Panc1 (cell line): ENCODE measurements around the gene OXTR. TPM values are rescaled to one million over a fixed set of nuclear protein-coding genes. Genes with fewer than 3 reads are reported as not detected.

Experiments used
- ATAC-seq: fragments of 200-7000 bp; cut with Tn5 transposase; 2 replicates; pipeline ENCODE4 v1.9.1; 2020; ENCODE audit warnings: mild to moderate bottlenecking, moderate library complexity
- BruUV-seq: library from RNA; stranded (reverse); fragments of 400-500 nt; replicated peaks from 2 replicates; lab custom pipeline; 2021; lab: Mats Ljungman, UMichigan
- CTCF ChIA-PET: fragments of 300-600 bp; sonication (Branson Sonifier 250); formaldehyde crosslinking; loops from one replicate; lab custom pipeline; 2022; ENCODE audit warnings: antibody characterized with exemption; lab: Charles Lee
- POLR2A ChIA-PET: fragments of 300-600 bp; sonication (Branson Sonifier 250); formaldehyde crosslinking; loops from one replicate; lab custom pipeline; 2022; ENCODE audit warnings: antibody characterized with exemption; lab: Charles Lee
- DNase-seq: peaks from one replicate; pipeline ENCODE4 v3.0.0-alpha.2; 2010; ENCODE audit warnings: low read depth, low spot score
- H3K27ac ChIP-seq: 2 replicates; pipeline ENCODE4 v1.5.1; 2011; ENCODE audit warnings: mild to moderate bottlenecking, low read length, inconsistent platforms
- H3K27me3 ChIP-seq: fragments of 200-500 bp; sonication (Bioruptor generic); 2 replicates; pipeline ENCODE4 v1.6.0; 2014; ENCODE audit warnings: low read length, inconsistent platforms; ENCODE audit not compliant: control insufficient read depth, insufficient read depth
- H3K36me3 ChIP-seq: fragments of 200-500 bp; sonication (Bioruptor generic); 2 replicates; pipeline ENCODE4 v1.5.1; 2014; ENCODE audit warnings: inconsistent platforms, mild to moderate bottlenecking, low read length, moderate library complexity; ENCODE audit not compliant: control insufficient read depth, insufficient read depth
- H3K4me1 ChIP-seq: 2 replicates; pipeline ENCODE4 v1.5.1; 2011; ENCODE audit warnings: inconsistent platforms, mild to moderate bottlenecking, low read length, moderate library complexity; ENCODE audit not compliant: control insufficient read depth, insufficient read depth
- H3K4me3 ChIP-seq, 2 experiments: 2 replicates each; pipeline ENCODE4 v1.5.1; 2011 to 2012; ENCODE audit warnings: low read depth in 2 of 2, low read length in 2 of 2, mild to moderate bottlenecking in 2 of 2, inconsistent platforms in 1 of 2, moderate library complexity in 1 of 2
- H3K9me3 ChIP-seq: fragments of 200-500 bp; sonication (Bioruptor generic); 2 replicates; pipeline ENCODE4 v1.5.1; 2014; ENCODE audit warnings: low read depth, mild to moderate bottlenecking, inconsistent platforms, low read length, moderate library complexity; ENCODE audit not compliant: control insufficient read depth, insufficient read depth
- CTCF ChIP-seq: fragments of 450-650 bp; IDR thresholded peaks from 2 replicates; pipeline ENCODE4 v1.5.1; 2017; ENCODE audit warnings: mild to moderate bottlenecking
- POLR2AphosphoS5 ChIP-seq: IDR thresholded peaks from 2 replicates; pipeline ENCODE4 v1.6.1; 2012; ENCODE audit warnings: mild to moderate bottlenecking, low read depth, low read length, moderate library complexity
- REST ChIP-seq, 2 experiments: IDR thresholded peaks; 2 replicates each; pipeline ENCODE4 v1.6.1; 2011 to 2012; ENCODE audit warnings: low read depth in 2 of 2, control low read depth in 1 of 2, low read length in 1 of 2, mild to moderate bottlenecking in 1 of 2, moderate library complexity in 1 of 2; ENCODE audit not compliant: insufficient read depth in 1 of 2
- SIN3A ChIP-seq: IDR thresholded peaks from 2 replicates; pipeline ENCODE4 v1.6.1; 2012; ENCODE audit warnings: low read depth, mild to moderate bottlenecking, low read length, moderate library complexity, borderline replicate concordance; ENCODE audit not compliant: insufficient read depth
- TCF7L2 ChIP-seq: IDR thresholded peaks from 2 replicates; pipeline ENCODE4 v1.6.1; 2011; ENCODE audit warnings: mild to moderate bottlenecking, low read depth, low read length, inconsistent platforms
- in situ Hi-C: cut with HindIII; loops from 2 replicates; pipeline ENCODE4 v1.10.0; 2016; ENCODE audit warnings: low sequenced_read_pairs, low pct_unique_long_range_greater_than_20kb
- intact Hi-C: fragments of 100-400 bp; cut with micrococcal nuclease; formaldehyde crosslinking; loops from one replicate; pipeline ENCODE4 v1.10.0; 2022; ENCODE audit not compliant: unreplicated experiment
- total RNA-seq: library from RNA; stranded (reverse); gene quantifications from one replicate; pipeline ENCODE4 v1.2.1, GENCODE V29; 2021; ENCODE audit not compliant: unreplicated experiment

The OXTR gene
- total RNA-seq, 1 experiment from 2014 or later = 2.7 TPM

GRCh38 chr3:8746780-8747345, 22.6 kb downstream of the OXTR start:
- CTCF ChIA-PET = no interaction called here
- H3K36me3 ChIP-seq = no peaks in the 10 kb centered on the region
- no peaks in the 10 kb centered on the region for H3K27me3 ChIP-seq
- H3K9me3 ChIP-seq = no peaks in the 10 kb centered on the region
- no peak overlapping the region for H3K27ac ChIP-seq
- no peak overlapping the region for H3K4me3 ChIP-seq
- in situ Hi-C loops = no loop called here
- intact Hi-C loops = no loop called here
- no TSS peak for BruUV-seq
- POLR2A ChIA-PET = no interaction called here
- TF ChIP-seq SIN3A = no peak
- TF ChIP-seq CTCF = no peak
- TF ChIP-seq POLR2AphosphoS5 = no peak
- no peak for TF ChIP-seq REST (IDR thresholded peaks at IDR 0.05; ENCODE audit: insufficient read depth in 1 of 2, low read depth in 2 of 2, low read length in 1 of 2)
- no peak for TF ChIP-seq TCF7L2
- H3K4me1 ChIP-seq = no peaks in the 10 kb centered on the region
- DNase-seq (no peak), ATAC-seq (no peak)

GRCh38 chr3:8745619-8746370, 23.6 kb downstream of the OXTR start:
- intact Hi-C loops = no loop called here
- POLR2A ChIA-PET = no interaction called here

More at GRCh38 chr3:8745619-8746370, 23.6 kb downstream of the OXTR start:
- peaks cover 5% of the 10 kb centered on the region for H3K4me1 ChIP-seq
- TF ChIP-seq REST (IDR thresholded peaks at IDR 0.05; ENCODE audit: insufficient read depth in 1 of 2, low read depth in 2 of 2, low read length in 1 of 2) = no peak
- no peak for TF ChIP-seq POLR2AphosphoS5
- no peak for TF ChIP-seq CTCF
- no peak for TF ChIP-seq SIN3A
- TF ChIP-seq TCF7L2 = no peak
- no peak for DNase-seq
- H3K36me3 ChIP-seq = no peaks in the 10 kb centered on the region
- in situ Hi-C loops = no loop called here
- no peak overlapping the region for H3K4me3 ChIP-seq
- no TSS peak for BruUV-seq
- no peaks in the 10 kb centered on the region for H3K27me3 ChIP-seq
- H3K27ac ChIP-seq = no peak overlapping the region
- ATAC-seq = no peak
- H3K9me3 ChIP-seq = no peaks in the 10 kb centered on the region
- CTCF ChIA-PET = no interaction called here
